KMS-11 (cell line): ENCODE data around the gene CEP295NL.

Experiments
- H2AFZ ChIP-seq: fragments of 200-600 bp; sonication (generic); 2 replicates; pipeline ENCODE4 v1.6.1; 2016; ENCODE audit warnings: antibody characterized with exemption, mixed run types, low read depth
- H3K27ac ChIP-seq: fragments of 200-600 bp; sonication (generic); 2 replicates; pipeline ENCODE4 v1.6.1; 2016; ENCODE audit warnings: mild to moderate bottlenecking, mixed run types
- H3K27me3 ChIP-seq: fragments of 200-600 bp; sonication (generic); 2 replicates; pipeline ENCODE4 v1.6.1; 2017; ENCODE audit warnings: mild to moderate bottlenecking, low read depth, mixed run types, moderate library complexity; ENCODE audit not compliant: insufficient read depth
- H3K36me3 ChIP-seq: fragments of 200-600 bp; sonication (generic); 2 replicates; pipeline ENCODE4 v1.6.1; 2017; ENCODE audit warnings: mild to moderate bottlenecking, mixed run types; ENCODE audit not compliant: insufficient read depth
- H3K4me1 ChIP-seq: fragments of 200-600 bp; sonication (generic); 2 replicates; pipeline ENCODE4 v1.6.1; 2016; ENCODE audit warnings: mild to moderate bottlenecking, low read depth, mixed run types; ENCODE audit not compliant: poor library complexity, severe bottlenecking
- H3K4me2 ChIP-seq: fragments of 200-600 bp; sonication (generic); 2 replicates; pipeline ENCODE4 v1.7.0; 2016; ENCODE audit warnings: mild to moderate bottlenecking, mixed run types
- H3K4me3 ChIP-seq: fragments of 200-600 bp; sonication (generic); IDR thresholded peaks from 2 replicates; pipeline ENCODE4 v1.6.1; 2017; ENCODE audit warnings: low read depth, low read length, mixed read lengths; ENCODE audit not compliant: insufficient read depth
- H3K79me2 ChIP-seq: fragments of 200-600 bp; sonication (generic); 2 replicates; pipeline ENCODE4 v1.6.1; 2016; ENCODE audit warnings: low read depth, mixed run types; ENCODE audit not compliant: insufficient read depth
- H3K9ac ChIP-seq: fragments of 200-600 bp; sonication (generic); 2 replicates; pipeline ENCODE4 v1.6.1; 2016; ENCODE audit warnings: mild to moderate bottlenecking, mixed run types
- H4K20me1 ChIP-seq: fragments of 200-600 bp; sonication (generic); 2 replicates; pipeline ENCODE4 v1.6.1; 2016; ENCODE audit warnings: mild to moderate bottlenecking, mixed run types; ENCODE audit not compliant: insufficient read depth
- CTCF ChIP-seq: fragments of 200-600 bp; sonication (generic); conservative IDR thresholded peaks from 2 replicates; pipeline ENCODE4 v1.6.1; 2017; ENCODE audit warnings: low read depth, mild to moderate bottlenecking, antibody characterized with exemption, low read length, moderate library complexity, mixed read lengths

Gene CEP295NL

GRCh38 chr17:78840780-78841611 lies 62.0 kb downstream of the CEP295NL start, which contains the start of gene USP36:
Gene USP36, minus strand, starts transcription at chr17:78840814. Its CDS starts 4,451 bp downstream, at chr17:78836363.
- Histone ChIP-seq H3K36me3 (peaks cover 20% of the 10 kb centered on the region; the same call in 1 of the 2 replicates), H3K9ac (peak within 1 kb of the TSS; percentile 98), H3K4me1 (peaks cover 35% of the 10 kb centered on the region), H4K20me1 (peaks cover 10% of the 10 kb centered on the region; the same call in 1 of the 2 replicates), H3K27ac (peak within 1 kb of the TSS; percentile 92), H3K4me2 (peak within 1 kb of the TSS; percentile 71), H3K79me2 (peaks cover 45% of the 10 kb centered on the region), H2AFZ (peak within 1 kb of the TSS; percentile 63), H3K4me3 (peak within 1 kb of the TSS; percentile 29), H3K27me3 (no peaks in the 10 kb centered on the region)
- TF ChIP-seq CTCF: no peak
